ENCODE measurements around the gene BARX1.

The BARX1 gene

DNA sequence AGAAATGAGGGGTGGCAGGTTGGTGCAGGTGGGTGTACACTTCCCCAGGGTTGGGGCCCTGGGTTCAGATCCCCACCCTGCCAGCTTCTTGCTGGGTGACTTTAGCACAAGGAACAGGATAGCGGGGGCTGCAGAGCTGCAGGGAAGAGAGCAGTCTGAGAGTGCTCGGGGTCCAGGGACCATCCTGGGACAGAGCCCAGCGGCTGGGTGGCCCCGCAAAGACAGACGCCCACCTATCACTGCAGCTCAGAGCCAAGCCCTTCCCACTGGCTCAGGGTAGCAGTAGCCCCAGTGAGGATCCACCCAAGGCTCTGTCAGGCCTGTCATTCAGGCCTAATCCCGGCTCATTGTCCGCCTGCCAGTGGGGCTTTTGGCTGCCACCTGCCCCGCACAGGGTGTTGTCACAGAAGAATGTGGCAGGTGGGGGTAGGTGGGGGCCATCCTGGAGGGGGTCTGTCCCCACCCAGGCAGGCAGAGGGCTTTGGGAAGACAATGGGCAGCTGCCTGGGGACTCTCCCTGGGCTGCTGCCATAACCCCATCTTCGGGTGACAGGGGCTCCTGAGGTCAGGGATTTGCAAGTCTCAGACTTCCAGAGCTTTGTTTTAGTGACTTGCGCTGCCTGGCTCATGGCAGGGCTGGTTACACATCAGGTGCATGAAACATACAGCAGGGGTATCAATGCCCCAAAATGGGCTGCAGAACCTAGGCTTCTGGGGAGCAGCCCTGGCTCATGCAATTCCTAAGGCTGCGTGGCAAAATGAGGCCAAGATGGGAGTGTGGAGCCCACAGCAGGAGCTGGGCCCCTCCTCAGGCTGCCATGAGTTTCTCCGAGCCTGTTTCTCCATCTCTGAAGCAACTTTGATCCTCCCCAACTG, 52.1 kb downstream of the BARX1 start:
- no peak for DNase-seq (ENCODE audit: low read depth, low spot score)
- H3K27ac ChIP-seq = no peak overlapping the region

- DNase-seq (ENCODE audit: low read depth, low spot score) = no peak
- H3K27ac ChIP-seq = no peak overlapping the region
Measured at GRCh38 chr9:93902051-93902779, 52.9 kb downstream of the BARX1 start.
